Hepatocyte (in vitro differentiated cells): ENCODE data around the gene CDON.

ENCODE experiments used
- CTCF ChIP-seq: fragments of 200-600 bp; sonication (generic); IDR thresholded peaks from 2 replicates; pipeline ENCODE4 v1.5.1; 2016; ENCODE audit warnings: antibody characterized with exemption, mild to moderate bottlenecking; ENCODE audit not compliant: poor library complexity
- EZH2 ChIP-seq: fragments of 200-600 bp; sonication (generic); IDR thresholded peaks from 2 replicates; pipeline ENCODE4 v1.6.1; 2016; ENCODE audit warnings: antibody characterized with exemption, mild to moderate bottlenecking, borderline replicate concordance
- EZH2phosphoT487 ChIP-seq: fragments of 200-600 bp; sonication (generic); IDR thresholded peaks from one replicate; pipeline ENCODE4 v1.6.1; 2018; ENCODE audit warnings: antibody characterized with exemption, mild to moderate bottlenecking, low read depth, moderate library complexity; ENCODE audit not compliant: unreplicated experiment, severe bottlenecking

- TF ChIP-seq EZH2 (no peak), CTCF (no peak), EZH2phosphoT487 (no peak)
Measured at GRCh38 chr11:125947419-125948277, 115.0 kb downstream of the CDON start.
